Lower leg skin (tissue), 4 donors: ENCODE data around the gene ZNF512B. TPM values are rescaled to one million over a fixed set of nuclear protein-coding genes. Genes with fewer than 3 reads are reported as not detected.
A peak's percentile ranks its signal among the peaks of the same experiment; 100 is the strongest.

ENCODE experiments used
- DNase-seq, 2 donors: peaks; one replicate each; pipeline ENCODE4 v3.0.0-alpha.2; 2019; ENCODE audit warnings: low spot score in 2 of 2
- H3K4me3 ChIP-seq: fragments of 200-600 bp; sonication (generic); 2 replicates; pipeline ENCODE4 v1.5.1; 2017; ENCODE audit warnings: mild to moderate bottlenecking, low read depth; ENCODE audit not compliant: poor library complexity, severe bottlenecking
- POLR2A ChIP-seq, 2 donors: fragments of 450-650 bp; IDR thresholded peaks; one replicate each; pipeline ENCODE4 v1.6.1; 2016 to 2017; ENCODE audit warnings: antibody characterized with exemption in 2 of 2, mild to moderate bottlenecking in 1 of 2, moderate library complexity in 1 of 2
- WGBS, 2 donors: methylation state at CpG; one replicate each; pipeline ENCODE4 v1.1.5; 2018; 5-methylcytosine and 5-hydroxymethylcytosine counted together
- intact Hi-C: fragments of 100-400 bp; cut with DNase I; formaldehyde crosslinking; loops from one replicate; pipeline ENCODE4 v1.15.0; 2023; ENCODE audit warnings: low total_unique reads
- total RNA-seq, 4 donors: library from RNA; depleted of rRNA; stranded (reverse); fragments of >200 nt; gene quantifications; one replicate each; pipeline ENCODE4 v1.1.0, GENCODE V29; 2016
- TF ChIP-seq, protein P1 (sequence below), 3 donors: fragments of 450-650 bp; IDR thresholded peaks; one replicate each; pipeline ENCODE4 v1.5.1; 2016; ENCODE audit warnings: antibody characterized with exemption in 3 of 3, mild to moderate bottlenecking in 3 of 3, moderate library complexity in 2 of 3

ZNF512B gene
- total RNA-seq, 4 donors from 2014 or later, result 15.3 to 19.8 (median 16.7) TPM

DNA sequence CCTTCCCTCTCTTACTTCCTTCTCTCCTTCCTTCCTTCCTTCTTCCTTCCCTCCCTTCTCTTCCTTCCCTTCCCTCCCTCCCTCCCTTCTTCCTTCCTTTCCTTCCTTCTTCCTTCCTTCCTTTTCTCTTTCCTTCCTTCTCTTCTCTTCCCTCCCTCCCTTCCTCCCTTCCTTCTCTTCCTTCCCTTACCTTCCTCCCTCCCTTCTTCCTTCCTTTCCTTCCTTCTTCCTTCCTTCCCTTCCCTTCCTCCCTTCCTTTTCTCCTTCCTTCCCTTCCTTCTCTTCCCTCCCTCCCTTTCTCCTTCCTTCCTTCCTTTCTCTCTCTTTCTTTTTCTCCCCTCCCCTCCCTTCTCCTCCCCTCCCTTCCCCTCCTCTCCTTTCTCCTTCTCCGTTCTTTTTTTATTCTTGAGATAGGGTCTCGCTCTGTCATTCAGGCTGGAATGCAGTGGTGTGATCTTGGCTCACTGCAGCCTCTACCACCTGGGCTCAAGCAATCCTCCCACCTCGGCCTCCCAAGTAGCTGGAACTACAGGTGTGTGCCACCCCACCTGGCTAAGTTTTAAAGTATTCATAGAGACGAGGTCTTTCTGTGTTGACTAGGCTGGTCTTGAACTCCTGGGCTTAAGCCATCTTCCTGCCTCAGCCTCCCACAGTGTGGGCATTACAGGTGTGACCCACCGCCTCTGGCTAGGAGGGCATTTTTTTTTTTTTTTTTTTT lies 1.1 kb upstream of the ZNF512B start:
- intact Hi-C loops, result loop anchor here (5.0 to 10.0 kb wide), 2 partner anchors 186 to 429 kb away; no protein-coding TSS in a partner anchor
- DNase-seq, result no peak
- WGBS, 2 donors, result 92% methylated on average over 5 of the region's 5 CpGs
- H3K4me3 ChIP-seq, result no peak overlapping the region
- no peak for TF ChIP-seq POLR2A (IDR thresholded peaks at IDR 0.05)
- TF ChIP-seq, protein P1, sequence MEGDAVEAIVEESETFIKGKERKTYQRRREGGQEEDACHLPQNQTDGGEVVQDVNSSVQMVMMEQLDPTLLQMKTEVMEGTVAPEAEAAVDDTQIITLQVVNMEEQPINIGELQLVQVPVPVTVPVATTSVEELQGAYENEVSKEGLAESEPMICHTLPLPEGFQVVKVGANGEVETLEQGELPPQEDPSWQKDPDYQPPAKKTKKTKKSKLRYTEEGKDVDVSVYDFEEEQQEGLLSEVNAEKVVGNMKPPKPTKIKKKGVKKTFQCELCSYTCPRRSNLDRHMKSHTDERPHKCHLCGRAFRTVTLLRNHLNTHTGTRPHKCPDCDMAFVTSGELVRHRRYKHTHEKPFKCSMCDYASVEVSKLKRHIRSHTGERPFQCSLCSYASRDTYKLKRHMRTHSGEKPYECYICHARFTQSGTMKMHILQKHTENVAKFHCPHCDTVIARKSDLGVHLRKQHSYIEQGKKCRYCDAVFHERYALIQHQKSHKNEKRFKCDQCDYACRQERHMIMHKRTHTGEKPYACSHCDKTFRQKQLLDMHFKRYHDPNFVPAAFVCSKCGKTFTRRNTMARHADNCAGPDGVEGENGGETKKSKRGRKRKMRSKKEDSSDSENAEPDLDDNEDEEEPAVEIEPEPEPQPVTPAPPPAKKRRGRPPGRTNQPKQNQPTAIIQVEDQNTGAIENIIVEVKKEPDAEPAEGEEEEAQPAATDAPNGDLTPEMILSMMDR (IDR thresholded peaks at IDR 0.05), result no peak

DNA sequence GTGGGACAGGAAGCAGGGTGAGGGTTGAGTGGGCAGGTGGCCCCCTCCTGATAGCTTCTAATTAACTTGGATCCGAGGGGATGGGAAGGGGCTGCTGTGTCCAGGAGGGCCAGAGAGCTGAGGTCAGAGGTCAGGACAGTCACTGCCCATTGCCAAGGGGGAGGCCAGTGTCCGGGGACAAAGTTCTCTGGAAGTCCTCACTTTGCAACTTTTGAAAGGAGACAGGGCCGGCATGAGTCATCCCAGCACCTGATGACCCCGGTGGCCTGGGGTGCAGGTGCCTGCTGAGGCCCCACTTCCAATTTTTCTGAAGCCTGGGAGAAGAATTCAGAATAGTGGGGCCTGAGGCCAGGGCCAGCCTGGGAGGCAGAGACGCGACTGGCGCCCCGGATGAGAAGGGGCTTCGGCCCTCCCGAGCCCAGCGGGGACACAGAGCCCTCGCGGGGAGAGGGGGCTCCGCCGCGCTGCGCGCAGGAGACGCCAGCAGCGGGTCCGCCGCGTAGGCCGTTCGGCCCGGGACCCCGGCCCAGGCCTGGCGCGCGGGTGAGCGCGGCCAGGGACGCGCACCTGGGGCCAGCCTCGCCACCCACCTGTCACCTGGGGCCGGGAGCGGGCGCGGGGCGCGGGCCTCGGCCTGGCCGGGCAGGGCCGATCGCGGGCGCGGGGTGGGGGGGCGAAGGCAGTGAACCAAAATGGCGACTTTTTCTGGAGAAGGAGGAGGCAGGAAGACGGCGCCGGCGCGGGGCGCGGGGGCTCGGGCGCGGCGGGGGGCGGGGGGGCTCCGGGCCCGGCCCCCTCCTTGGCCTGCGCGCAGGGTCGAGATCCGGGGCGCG lies 586 bp downstream of the ZNF512B start:
- WGBS, 2 donors, result 0 to 5% methylated on average over 19 to 20 of the region's 70 CpGs
- intact Hi-C loops, result no loop called here
- no peak for DNase-seq
- TF ChIP-seq POLR2A (IDR thresholded peaks at IDR 0.05), result no peak
- TF ChIP-seq, protein P1 (IDR thresholded peaks at IDR 0.05), result no peak
- peak overlapping the region; percentile 47 for H3K4me3 ChIP-seq

DNA sequence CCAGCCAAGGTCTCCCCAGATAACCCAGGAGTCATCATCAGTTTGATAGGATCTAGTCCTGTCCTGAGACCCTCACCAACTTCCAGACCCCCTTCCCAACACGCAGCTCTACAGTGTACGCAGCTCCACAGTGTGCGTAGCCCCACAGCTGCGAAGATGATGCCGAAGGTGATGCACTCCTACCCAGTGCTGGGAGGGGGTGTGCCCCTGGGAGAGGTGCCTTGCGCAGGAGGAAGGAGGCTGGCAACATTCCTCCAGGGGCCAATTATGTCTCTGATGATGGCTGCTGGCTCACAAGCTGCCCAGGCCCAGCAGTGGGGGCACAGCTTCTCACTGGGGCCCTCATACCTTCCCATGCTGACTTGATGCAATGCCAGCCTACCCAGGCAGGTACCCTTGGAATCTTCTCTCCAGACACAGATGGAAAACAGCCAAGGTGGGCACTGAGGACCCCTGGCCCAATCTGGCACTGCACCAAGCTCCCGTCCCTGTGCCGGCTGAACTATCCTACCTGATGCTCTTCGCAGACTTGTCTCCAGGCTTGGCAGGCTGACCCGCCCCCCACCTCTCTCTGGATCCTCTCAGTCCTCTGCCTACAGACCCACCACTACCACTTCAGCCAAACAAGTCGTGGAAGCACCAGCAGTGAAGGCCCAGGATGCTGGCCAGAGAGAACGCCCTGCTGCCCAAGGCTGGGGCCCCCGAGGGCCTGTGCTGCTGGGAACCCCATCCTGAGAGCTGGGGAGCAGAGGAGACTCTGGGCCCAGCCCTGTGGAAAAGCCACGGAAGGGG lies 1.4 kb downstream of the ZNF512B start:
- WGBS, 2 donors, result 73 to 82% methylated on average over 13 to 14 of the region's 14 CpGs
- intact Hi-C loops, result no loop called here
- no peak for TF ChIP-seq POLR2A (IDR thresholded peaks at IDR 0.05)
- TF ChIP-seq, protein P1 (IDR thresholded peaks at IDR 0.05), result no peak
- H3K4me3 ChIP-seq, result no peak overlapping the region
- peak in 1 of 2 donors; percentile 14 for DNase-seq

DNA sequence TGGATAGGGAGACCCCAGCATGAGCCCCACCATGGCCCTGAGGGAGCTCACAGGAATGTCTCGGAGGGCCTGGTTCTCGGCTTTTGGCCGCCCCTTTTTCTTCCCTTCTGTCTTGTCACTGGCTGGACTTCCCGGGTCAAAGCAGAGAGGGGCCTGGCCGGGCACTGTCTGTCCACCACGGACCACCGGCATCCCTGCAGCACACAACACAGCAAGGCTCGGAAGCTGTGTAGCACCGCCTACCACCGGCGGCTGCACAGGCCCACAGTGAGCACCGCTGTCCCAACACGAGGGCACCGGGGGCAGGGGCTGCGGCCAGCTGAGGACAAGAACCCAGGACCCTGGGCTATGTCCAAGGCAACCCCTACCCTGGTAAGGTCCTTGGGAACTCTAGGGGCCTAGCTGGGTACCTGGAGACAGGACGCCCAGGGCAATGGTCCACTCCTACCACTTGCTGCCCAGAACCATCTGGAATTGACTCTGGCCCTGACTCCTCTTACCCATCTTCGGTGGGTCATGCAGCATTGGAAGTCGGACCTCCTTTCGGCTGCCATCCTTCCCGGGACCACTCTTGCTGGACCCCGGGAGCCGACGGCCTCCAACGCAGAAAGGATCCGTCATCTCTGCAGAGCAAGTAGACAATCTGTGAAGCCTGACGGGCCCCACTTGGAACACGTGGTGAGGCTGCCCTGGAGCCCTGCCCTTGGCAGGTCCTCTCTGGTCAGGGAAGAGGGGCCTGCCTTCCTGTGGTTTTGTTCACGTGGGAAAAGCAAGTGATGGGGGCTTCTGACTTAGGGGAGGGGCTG lies 2.2 kb downstream of the ZNF512B start:
- H3K4me3 ChIP-seq, result no peak overlapping the region
- TF ChIP-seq, protein P1 (IDR thresholded peaks at IDR 0.05), result no peak
- no peak for TF ChIP-seq POLR2A (IDR thresholded peaks at IDR 0.05)
- no peak for DNase-seq
- 90 to 96% methylated on average over 28 of the region's 28 CpGs for WGBS, 2 donors
- intact Hi-C loops, result no loop called here

DNA sequence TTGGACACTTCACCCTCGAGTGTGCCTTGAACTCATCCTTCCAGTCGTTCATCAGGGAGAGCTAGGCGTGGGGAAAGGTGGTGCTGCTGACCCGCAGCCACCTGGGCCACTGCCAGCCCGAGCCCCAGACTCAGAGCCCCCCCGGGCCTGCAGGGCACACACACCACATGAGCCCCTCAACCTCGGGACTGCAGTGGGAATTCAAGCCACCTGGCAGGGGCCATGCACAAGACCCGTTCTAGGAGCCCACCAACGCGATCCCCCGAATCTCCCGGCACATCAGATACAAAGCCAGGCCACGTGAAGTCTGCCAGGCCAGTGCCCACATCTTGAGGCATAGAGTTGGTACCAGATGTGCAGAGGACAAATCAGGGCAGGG lies 2.8 kb downstream of the ZNF512B start:
- no peak overlapping the region for H3K4me3 ChIP-seq
- intact Hi-C loops, result no loop called here
- no peak for TF ChIP-seq POLR2A (IDR thresholded peaks at IDR 0.05)
- TF ChIP-seq, protein P1 (IDR thresholded peaks at IDR 0.05), result no peak
- 92 to 95% methylated on average over 9 to 12 of the region's 13 CpGs for WGBS, 2 donors
- no peak for DNase-seq
